Endothelial cell of hepatic sinusoid (primary cell): ENCODE measurements around the gene PIK3C3.
"Not testable (repeated sequence)": the region's sequence is repeated elsewhere in the genome, so short reads cannot be mapped to it uniquely, and the experiment has no call there.

Experiments used
- in situ Hi-C: cut with HindIII; loops from 2 replicates; pipeline ENCODE4 v1.10.0; 2017; ENCODE audit warnings: low sequenced_read_pairs

Gene PIK3C3

DNA sequence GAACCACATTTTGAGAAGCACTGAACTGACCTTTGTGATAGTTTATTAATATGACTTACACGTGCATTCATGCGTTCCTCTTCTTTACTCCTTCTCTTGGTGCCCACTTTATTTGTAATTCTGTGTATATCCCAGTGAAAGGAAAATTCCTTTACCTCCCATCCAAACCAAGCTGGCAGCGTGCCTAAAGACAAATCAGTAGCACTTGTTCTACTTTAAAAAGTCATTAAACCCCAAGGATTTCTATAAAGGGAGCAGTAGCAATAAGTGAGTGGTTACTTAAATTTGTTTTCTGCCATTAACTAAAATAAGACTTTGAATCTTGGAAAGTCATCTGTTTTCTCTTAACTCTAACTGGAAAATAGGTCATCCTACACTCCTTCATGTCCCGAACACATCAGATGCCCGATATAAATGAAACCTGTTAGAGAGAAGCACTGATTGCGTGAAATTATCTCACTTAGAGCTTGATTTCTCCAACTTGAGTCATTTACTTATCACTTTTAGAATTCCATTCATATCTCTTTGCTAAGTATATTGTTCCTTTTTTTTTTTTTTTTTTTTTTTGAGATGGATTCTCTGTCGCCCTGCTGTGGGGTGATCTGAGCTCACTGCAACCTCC lies 10.7 kb downstream of the PIK3C3 start:
- in situ Hi-C loops, result no loop called here

DNA sequence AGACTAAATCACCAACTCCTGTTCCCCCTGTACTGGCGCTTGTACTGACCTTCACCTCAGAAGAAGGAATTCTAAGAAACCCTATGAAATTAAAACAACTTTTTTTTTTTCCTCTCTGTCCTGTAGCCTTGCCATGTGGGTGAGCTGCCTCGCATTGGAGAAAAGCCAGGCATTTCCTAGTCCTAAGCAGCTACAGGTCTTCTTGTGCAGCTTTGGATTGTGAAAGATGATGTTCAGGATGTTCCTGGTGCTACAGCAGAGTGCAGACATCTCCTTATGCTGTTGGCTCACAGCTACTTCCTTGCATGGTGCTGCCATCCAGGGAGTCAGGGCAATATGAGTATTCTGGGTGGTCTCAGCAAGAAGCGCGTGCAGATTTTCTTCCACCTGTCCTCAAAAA lies 11.9 kb downstream of the PIK3C3 start:
- in situ Hi-C loops, result no loop called here

DNA sequence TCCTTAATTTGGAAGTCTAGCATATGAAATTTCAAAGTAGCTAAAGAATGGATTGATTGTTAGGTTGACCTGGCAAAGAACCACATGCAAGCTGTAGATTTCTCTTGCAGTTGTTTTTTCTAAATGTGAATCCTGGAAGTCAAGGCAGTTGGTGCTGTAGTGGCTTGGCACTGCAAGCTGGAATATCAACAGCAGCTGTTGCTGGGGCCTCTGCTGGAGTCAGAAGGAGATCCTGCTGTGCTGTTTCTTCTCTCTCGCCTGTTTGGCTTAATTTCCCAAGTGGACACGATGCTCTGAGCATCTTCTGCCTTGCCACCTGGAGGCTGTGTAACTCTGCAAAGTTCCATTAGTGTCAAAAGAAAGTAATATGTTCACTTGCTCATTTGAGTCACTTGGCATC lies 12.6 kb downstream of the PIK3C3 start:
- in situ Hi-C loops, result no loop called here

DNA sequence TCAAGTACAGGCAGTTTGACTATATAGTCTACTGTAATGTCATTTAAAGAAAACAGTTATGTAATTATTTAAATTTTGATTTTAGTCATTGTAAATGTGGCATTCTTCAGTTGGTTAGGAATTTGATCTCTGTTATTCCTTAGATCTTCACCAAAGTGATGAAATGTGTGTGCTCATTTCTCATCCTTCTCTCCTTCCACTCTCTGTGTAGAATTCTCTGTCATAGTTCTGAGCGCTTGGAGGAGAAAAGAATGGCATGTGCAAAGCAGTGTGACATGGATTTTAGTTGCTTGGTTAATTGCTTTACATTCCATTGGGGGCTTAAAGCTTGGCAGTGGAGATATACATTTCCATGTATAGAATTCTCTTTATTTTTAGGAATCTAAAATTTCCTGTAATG lies 14.8 kb downstream of the PIK3C3 start:
- in situ Hi-C loops, result no loop called here

DNA sequence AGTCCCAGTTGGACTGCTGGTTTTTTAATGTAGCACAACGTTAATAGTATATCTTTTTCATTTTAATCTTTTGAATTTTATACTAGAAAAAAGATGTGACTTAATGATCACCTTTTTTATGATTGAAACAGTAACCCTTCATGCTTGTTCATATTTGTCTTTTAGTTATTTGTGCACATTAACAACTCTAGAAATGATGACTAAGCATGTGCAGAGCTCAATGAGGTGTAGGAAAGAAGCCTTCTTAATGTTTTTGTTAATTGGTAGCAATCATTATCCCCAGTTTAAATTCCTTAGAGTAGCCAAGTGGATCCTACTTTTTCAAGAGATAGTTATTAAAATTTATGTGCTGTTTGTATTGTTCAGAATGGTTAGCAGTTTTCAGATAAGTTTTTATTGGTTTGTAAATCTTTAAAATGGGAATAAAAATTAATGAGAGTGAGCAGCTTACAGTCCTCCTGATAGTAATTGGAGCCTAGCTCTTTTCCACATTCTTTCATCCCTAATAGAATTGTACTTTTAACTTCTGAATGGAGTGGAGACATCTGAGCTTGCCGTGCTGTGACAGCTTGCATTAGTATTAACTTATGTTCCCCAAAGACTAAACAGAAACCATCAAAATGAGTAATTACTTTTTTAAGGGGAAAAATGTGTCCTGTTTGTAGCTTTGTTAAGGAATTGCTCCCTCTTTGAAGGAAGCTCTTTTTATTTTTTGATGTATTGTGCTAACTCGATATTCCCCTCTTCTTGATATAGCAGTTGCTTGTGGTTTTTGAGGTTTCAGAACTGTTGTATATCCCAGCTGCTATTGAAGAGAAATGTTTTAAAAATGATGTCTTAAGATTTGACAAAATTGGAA lies 17.3 kb downstream of the PIK3C3 start:
- in situ Hi-C loops, result no loop called here

DNA sequence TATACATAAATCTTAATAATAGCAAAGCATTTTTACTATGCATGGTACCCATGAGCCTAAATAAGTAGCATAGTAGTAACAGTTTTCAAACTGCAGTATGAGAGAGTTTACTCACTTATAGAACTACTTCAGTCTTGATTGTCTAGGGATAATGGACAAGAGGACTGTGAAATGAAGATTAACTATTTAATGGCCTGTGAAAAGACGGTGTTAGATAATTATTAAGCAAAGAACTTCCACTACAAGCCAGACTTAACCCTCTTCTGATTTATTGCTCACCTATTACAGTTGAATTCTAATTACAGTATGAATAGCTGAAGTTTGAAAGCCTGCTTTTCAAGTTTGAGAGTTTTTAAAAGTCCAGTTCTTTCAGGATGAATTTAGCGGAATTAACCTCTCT lies 18.9 kb downstream of the PIK3C3 start:
- in situ Hi-C loops, result no loop called here

DNA sequence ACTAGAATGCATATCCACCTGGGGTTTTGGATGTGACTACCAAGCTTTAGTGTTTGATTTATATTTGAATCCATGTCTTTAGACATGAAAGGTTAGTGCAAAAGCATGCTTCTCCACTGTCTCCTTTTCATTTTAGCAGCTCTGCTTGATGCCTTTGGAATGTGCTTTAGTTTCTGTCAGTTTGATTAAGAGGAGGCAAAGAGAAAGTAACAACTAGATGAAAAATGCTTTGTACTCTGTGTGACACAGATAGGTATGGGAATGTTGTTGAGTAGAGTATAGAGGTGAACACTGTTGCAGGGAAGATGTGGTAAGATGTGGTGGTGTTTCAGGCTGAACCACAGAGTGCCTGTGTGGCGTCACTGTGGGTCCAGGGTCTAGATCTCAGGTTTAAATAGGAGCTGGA lies 19.8 kb downstream of the PIK3C3 start:
- in situ Hi-C loops, result no loop called here

DNA sequence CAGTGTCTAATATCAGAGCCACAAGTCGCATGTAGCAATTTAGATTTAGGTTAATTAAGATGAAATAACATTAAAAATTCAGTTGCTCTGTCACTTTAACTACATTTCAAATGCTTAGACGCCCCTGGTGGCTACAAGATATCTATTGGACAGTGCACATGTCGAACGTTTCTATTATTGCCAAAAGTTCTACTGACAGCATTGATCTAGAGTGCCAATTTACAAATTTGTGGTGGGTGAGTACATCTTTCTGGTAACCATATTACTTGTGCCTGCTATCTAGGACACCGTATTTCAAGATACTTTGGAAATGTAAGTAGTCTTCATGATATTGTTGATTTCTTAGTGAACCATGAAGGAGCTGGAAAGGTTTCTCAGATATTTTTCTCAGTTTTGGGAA lies 20.2 kb downstream of the PIK3C3 start:
- in situ Hi-C loops, result no loop called here

DNA sequence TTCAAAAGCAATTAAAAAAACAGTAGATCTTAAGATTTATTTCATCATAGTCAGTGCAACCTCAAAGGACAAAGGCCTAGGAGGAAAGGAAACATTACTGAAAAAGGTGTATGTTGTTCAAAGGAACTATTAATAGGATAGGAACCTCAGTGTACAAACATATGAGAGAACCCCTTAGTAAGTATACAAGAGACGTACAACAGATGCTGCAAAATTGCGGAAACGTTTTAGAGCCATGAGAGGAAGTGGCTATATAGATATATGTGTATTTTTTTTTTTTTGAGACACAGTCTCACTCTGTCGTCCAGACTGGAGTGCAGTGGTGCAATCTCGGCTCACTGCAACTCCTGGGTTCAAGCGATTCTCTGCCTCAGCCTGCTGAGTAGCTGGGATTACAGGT lies 22.2 kb downstream of the PIK3C3 start:
- in situ Hi-C loops, result no loop called here

DNA sequence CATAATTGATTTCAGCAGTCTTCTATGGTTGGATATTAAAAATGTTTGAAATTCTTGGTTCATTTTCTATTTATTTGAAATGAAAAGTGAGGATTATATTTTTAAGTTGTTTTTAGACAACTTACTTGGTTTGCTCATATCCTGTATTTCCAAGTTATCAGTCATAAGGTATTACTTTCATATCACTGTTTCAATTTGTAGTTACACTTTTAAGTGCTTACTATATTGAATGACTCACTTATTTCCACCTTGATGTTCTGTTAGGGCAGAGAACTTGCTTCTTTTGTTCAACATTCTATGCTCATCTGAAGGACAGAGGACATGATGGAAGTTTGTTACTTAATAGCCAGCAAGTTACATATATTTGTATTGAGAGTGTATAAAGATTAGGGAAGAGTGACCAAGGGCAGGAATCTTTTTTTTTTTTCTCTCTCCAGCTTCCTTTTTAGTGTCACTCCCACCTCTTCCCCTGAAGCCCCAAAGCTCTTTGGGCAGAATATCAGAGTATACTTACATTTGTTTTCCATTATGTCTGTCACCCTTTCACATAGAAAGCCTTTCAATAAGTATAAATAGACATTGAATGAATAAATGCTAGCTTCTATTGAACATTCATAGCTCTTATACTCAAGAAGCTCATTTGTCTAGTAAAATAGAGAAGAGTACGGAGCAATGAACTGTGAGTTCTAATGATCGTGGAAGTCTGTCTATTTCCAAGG lies 28.1 kb downstream of the PIK3C3 start:
- in situ Hi-C loops, result no loop called here

DNA sequence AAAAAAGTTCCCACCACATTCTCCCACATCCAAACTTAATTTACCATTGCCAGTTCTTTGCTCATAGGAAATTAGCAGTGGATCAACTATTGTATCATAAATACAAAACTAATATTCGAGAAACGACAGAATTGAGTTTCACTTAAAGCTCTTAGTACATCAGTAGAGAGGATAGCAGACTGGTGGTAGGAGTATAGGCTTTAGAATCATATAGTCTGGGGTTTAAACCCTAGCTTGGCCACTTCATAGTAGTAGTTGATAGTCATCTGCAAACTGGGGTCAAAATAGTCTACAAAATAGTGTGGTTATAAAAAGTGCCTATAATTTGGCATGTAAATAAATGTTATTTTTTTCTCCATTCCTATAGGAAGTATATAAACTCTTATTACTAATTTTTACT lies 30.9 kb downstream of the PIK3C3 start:
- in situ Hi-C loops, result no loop called here

DNA sequence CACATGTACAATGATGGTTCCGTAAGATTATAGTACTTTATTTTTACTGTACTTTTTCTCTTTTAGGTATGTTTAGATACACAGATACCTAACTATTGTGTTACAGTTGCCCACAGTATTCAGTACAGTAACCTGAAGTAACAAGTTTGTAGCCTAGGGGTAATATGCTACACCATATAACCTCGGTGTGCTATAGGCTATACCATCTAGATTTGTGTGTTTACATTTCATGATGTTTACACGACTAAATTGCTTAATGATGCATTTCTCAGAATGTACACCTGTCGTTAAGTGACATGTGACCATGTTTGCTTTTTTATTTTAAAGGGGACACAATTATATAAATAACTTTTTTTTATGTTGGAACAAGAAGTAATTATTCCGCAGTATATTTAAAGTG lies 34.5 kb downstream of the PIK3C3 start:
- in situ Hi-C loops, result no loop called here

DNA sequence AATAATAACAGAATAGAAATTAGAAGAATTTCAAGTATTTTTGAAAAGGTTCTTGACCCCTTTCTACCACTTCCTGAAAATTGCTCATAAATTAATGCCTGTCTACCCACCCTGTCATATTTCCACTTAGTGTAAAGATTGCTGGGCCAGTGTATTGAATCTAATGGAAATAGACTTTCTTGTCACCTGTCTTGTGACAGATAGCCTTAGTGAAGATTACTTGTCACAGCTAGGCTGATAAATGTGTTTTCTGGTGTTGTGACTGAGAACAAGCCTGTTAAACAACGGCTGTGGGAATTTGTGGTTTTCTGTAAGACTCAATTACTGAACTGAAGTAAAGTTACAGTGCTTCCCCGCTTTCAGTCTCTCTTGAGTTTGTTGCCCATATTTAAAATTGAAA lies 37.0 kb downstream of the PIK3C3 start:
- in situ Hi-C loops, result no loop called here

DNA sequence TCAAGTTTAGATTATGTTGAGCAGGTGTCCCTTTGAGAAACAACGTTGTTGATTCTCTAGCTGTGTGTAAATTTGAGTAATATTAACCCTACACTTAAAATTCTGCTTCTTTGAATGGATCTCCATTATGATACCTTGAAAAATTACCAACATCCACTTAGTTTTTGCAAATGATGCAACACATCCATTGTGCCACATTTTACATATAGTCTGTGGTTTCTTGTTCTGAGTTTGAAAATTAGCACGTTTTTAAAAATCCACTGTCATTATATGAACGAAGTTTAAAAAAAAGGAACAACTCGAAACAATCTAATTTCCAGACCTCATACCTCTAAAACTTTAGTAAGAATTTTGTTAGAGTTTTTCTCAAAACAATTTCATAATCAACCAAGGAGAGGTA lies 37.7 kb downstream of the PIK3C3 start:
- in situ Hi-C loops, result no loop called here

DNA sequence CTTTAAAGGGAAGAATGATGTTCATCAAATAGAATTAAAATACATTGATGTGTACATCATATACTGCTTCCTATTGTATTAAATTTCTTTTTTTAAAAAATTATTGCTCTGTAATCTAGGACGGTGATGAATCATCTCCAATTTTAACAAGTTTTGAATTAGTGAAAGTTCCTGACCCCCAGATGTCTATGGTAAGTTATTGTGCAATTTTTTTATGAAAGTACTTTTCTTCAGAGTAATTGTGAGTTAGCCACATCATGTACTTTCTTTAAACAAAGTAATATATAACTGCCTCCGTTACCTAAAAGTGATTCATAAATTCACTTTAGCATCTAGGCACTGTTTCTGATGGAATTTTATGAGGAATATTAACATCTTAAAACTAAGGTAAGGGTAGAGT lies 38.1 kb downstream of the PIK3C3 start:
- in situ Hi-C loops, result no loop called here

DNA sequence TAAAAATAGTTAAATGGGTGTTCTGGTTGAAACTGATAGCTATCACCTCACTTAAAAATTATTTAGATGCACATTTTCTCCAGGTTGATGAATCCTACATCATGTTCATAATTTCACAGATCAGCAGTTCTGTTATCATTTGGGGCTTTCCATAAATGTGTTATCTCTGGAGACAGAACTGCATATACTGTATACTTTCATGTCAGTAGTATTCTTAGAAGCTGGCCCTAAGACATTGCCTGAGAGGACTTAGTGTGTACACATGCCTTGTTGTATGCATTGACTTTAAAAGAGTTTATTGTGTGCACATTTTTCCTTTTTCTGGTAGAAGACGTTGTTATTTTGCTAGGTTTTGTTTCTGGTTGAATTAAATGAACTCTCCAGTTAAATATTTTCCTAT lies 41.0 kb downstream of the PIK3C3 start:
- in situ Hi-C loops, result no loop called here

DNA sequence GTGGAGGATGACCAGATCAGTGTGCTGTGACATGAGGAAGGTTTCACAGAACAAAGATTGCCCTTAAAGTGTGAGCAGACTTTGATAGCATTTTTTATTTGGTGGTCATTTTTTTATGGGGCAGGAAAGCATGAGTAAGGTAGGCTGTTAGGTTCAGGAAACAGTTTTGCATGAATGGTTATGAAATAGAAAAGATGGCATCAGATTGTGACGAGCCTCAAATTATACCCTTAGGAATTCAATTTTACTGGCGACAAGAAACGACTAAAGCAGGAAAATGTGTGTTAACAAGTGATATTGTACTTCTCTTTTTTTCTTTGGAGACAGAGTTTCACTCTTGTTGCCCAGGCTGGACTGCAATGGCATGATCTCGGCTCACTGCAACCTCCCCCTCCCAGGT lies 44.7 kb downstream of the PIK3C3 start:
- in situ Hi-C loops, result no loop called here

DNA sequence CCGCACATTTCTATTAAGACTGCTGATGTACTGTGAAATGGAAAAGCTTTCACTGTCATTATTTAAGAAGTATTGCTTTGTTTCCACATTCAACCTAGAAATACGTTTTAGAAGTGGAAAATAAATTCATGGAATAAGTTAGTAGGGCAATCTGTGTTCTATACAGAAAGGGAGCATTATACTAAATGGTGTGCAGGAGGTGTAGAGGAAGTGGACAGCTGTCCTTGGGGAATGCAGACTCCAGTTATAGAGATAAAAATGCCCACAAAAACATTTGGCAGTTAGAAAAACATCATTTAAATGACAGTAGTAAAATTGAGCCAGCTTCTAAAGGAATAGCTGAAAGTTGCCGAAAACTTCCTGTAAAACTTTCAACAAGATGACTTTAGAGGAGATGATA lies 46.8 kb downstream of the PIK3C3 start:
- in situ Hi-C loops, result no loop called here

DNA sequence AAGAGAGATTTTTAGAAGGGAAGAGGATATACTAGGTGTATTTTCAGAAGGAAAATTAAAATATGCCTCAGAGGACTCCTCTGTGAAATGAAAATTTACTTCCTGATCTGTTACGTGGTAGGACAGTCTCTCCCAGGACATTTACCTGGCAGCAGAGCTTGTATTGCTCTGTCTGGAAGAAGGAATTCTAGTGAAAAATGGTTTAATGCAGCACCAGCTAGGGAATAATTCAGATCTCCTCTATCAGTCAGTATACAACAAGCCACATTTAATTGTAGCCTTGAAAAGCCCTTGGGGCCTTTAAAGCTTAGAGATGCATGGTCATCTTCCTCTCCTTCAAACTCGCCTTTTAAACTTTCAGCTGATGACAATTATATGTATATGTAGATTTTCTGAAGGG lies 49.6 kb downstream of the PIK3C3 start:
- in situ Hi-C loops, result no loop called here

DNA sequence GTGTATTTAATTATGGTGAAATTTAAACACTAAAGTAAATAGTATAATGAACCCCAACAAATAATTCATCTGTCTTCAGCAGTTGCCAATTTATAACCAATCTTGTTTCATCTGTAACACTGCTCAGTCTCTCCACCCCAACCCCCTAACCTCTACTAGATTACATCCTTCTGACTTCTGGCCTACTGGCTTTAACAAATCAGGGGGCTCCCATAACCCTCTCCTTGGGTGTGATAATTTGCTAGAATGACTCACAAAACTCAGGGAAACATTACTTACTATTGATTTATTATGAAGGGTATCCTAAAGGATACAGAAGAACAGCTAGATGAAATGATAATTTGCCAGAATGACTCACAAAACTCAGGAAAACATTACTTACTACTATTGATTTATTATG lies 50.7 kb downstream of the PIK3C3 start:
- in situ Hi-C loops, result no loop called here

DNA sequence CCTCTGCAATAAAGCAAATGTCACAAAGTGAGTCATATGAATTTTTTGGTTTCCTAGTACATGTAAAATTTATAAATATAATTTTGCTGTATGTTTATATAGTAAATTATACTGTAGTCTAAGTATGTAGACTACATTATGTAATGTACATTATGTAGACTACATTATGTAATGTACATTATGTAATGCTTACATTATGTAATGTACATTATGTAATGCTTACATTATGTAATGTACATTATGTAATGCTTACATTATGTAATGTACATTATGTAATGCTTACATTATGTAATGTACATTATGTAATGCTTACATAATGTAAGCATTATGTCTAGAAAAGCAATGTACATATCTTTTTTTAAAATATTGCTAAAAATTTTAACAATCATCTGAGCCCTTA lies 54.4 kb downstream of the PIK3C3 start:
- in situ Hi-C loops, result not testable (repeated sequence)

DNA sequence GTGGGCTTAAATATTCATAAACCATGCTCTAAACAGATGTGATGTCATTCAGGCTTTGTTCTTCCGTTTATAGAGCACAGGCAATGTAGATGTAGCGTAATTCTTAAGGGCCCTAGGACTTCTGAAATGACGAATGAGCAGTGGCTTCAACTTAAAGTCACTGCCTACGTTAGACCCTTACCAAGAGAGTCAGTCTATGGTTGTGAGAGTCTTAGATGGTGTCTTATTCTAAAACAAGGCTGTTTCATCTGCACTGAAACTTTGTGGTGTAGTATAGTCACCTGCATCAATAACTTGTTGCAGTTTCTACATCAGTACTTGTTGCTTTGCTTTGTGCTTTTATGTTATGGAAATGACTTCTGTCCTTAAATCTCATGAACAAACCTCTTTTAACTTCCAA lies 56.0 kb downstream of the PIK3C3 start:
- in situ Hi-C loops, result no loop called here
